HepG2 (cell line): ENCODE data around the gene S100P. TPM values are rescaled to one million over a fixed set of nuclear protein-coding genes. Genes with fewer than 3 reads are reported as not detected.
A peak's percentile ranks its signal among the peaks of the same experiment; 100 is the strongest.

ENCODE experiments used
- KDM4B ChIP-seq: sonication (generic); formaldehyde crosslinking; IDR thresholded peaks from 2 replicates; pipeline ENCODE4 v1.4.0; 2020; ENCODE audit warnings: missing genetic modification reagents
- MLLT10 ChIP-seq: sonication (generic); formaldehyde crosslinking; IDR thresholded peaks from 2 replicates; pipeline ENCODE4 v1.4.0; 2020; ENCODE audit warnings: missing genetic modification reagents
- MZF1 ChIP-seq: sonication (generic); formaldehyde crosslinking; IDR thresholded peaks from 2 replicates; pipeline ENCODE4 v1.8.1; 2023; ENCODE audit warnings: mild to moderate bottlenecking, missing genetic modification reagents, borderline replicate concordance
- SALL1 ChIP-seq: sonication (generic); formaldehyde crosslinking; IDR thresholded peaks from 2 replicates; pipeline ENCODE4 v1.8.0; 2022; ENCODE audit warnings: mild to moderate bottlenecking, missing genetic modification reagents
- TBX3 ChIP-seq: fragments of 450-650 bp; IDR thresholded peaks from 2 replicates; pipeline ENCODE4 v1.6.1; 2017; ENCODE audit warnings: antibody characterized with exemption, mild to moderate bottlenecking, inconsistent platforms, borderline replicate concordance
- YEATS4 ChIP-seq: sonication (generic); formaldehyde crosslinking; IDR thresholded peaks from 2 replicates; pipeline ENCODE4 v1.4.0; 2020; ENCODE audit warnings: missing genetic modification reagents, borderline replicate concordance
- ZNF569 ChIP-seq: sonication (generic); formaldehyde crosslinking; IDR thresholded peaks from 2 replicates; pipeline ENCODE4 v1.5.0; 2020; ENCODE audit warnings: mild to moderate bottlenecking, missing genetic modification reagents, moderate library complexity, borderline replicate concordance
- polyA plus RNA-seq, 8 experiments: library from polyadenylated mRNA; depleted of rRNA in 3 of 8; stranded (reverse) in 7 of 8; unstranded in 1 of 8; fragments of >200 nt; fragmentation: Illumina TruSeq in 4 of 8; extraction: Trizol in 4 of 8; gene quantifications; 2 replicates each; pipeline versions ENCODE4 v1.2.1 to v1.2.3, GENCODE V29; 2011 to 2016; ENCODE audit warnings: low read depth in 4 of 8, missing spikeins in 1 of 8, mixed read lengths in 1 of 8; ENCODE audit not compliant: insufficient read depth in 1 of 8
- total RNA-seq, 5 experiments: library from RNA; depleted of rRNA; stranded (reverse); fragments of >200 nt; fragmentation: Illumina TruSeq; extraction: Trizol; gene quantifications; 2 replicates each; pipeline ENCODE4 v1.2.3, GENCODE V29; 2016; ENCODE audit warnings: low read depth in 1 of 5
- TF ChIP-seq, protein P1 (sequence below): sonication (generic); formaldehyde crosslinking; IDR thresholded peaks from 2 replicates; pipeline ENCODE4 v1.4.0; 2020; ENCODE audit warnings: missing genetic modification reagents
- TF ChIP-seq, protein P2 (sequence below): sonication (generic); formaldehyde crosslinking; IDR thresholded peaks from 2 replicates; pipeline ENCODE4 v1.5.0; 2020; ENCODE audit warnings: mild to moderate bottlenecking, missing genetic modification reagents
- TF ChIP-seq, protein P3 (sequence below): sonication (generic); formaldehyde crosslinking; IDR thresholded peaks from 2 replicates; pipeline ENCODE4 v1.5.0; 2020; ENCODE audit warnings: missing genetic modification reagents
- TF ChIP-seq, protein P4 (sequence below): sonication (generic); formaldehyde crosslinking; IDR thresholded peaks from 2 replicates; pipeline ENCODE4 v1.8.1; 2023; ENCODE audit warnings: mild to moderate bottlenecking, missing genetic modification reagents
- TF ChIP-seq, protein P5 (sequence below): sonication (generic); formaldehyde crosslinking; IDR thresholded peaks from 2 replicates; pipeline ENCODE4 v1.4.0; 2020; ENCODE audit warnings: mild to moderate bottlenecking, missing genetic modification reagents
- TF ChIP-seq, protein P6 (sequence below): sonication (generic); formaldehyde crosslinking; IDR thresholded peaks from 2 replicates; pipeline ENCODE4 v1.5.0; 2020; ENCODE audit warnings: missing genetic modification reagents
- TF ChIP-seq, protein P7 (sequence below): IDR thresholded peaks from 2 replicates; pipeline ENCODE4 v1.6.1; 2012; ENCODE audit warnings: inconsistent platforms
- TF ChIP-seq, protein P8 (sequence below): sonication (generic); formaldehyde crosslinking; IDR thresholded peaks from 2 replicates; pipeline ENCODE4 v1.8.0; 2022; ENCODE audit warnings: mild to moderate bottlenecking, missing genetic modification reagents

S100P gene
- total and polyA plus RNA-seq, 2 of the 13 experiments (the other 11 are each of a cell fraction or from before 2014, with no cell fraction given), result 278 to 1,649 TPM

DNA sequence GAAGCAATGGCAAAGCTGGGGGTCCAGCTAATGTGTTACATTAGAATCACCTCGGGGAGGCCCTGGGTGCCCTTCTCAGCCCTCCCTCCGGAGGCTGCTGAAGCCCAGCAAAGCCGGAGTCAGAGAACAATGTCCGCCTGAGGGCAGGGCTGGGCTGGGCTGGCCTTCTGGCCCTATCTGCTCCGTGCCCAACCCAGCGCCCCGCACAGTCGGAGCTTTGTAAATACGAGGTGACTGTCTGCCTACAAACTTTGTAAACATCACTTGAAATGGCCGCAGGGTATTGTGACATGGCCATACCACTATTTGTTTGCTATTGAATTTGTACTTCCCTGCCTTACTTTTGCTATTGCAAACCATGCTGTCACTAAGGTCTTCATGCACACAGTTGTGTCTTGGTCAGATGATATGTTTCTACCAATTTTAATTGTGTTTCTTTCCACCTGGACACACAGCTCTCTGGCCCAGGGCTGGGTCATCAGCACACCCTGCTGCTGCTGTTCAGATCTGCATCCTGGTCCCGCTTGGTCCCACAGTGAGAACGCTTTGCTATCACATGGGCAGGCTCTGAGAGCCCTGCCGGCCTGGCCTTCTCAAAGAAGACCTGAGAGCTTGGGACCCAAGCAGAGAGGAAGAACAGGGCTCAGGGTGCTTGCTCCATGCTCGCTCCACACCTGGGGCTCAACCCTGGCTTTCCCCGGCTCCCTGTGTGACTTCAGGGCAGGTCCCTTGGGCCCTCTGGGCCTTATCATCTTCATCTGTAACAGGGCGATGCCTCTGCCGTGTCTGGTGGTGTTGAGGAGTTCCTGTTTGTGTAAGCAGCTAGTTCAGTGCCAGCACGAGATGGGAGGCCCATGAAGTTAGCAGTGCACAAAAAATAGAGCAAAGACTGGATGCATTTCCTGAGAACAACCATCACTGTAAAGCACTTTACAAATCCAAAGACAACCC lies 2.3 kb downstream of the S100P start (continued):
- TF ChIP-seq, protein P1, sequence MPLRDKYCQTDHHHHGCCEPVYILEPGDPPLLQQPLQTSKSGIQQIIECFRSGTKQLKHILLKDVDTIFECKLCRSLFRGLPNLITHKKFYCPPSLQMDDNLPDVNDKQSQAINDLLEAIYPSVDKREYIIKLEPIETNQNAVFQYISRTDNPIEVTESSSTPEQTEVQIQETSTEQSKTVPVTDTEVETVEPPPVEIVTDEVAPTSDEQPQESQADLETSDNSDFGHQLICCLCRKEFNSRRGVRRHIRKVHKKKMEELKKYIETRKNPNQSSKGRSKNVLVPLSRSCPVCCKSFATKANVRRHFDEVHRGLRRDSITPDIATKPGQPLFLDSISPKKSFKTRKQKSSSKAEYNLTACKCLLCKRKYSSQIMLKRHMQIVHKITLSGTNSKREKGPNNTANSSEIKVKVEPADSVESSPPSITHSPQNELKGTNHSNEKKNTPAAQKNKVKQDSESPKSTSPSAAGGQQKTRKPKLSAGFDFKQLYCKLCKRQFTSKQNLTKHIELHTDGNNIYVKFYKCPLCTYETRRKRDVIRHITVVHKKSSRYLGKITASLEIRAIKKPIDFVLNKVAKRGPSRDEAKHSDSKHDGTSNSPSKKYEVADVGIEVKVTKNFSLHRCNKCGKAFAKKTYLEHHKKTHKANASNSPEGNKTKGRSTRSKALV (CRISPR knock-in tag), result peak; percentile 81; the same call in 1 of the 2 replicates
- TF ChIP-seq YEATS4 (CRISPR knock-in tag) (peak; percentile 90), TBX3 (peak; percentile 88), SALL1 (peak; percentile 97), MLLT10 (no peak), MZF1 (CRISPR knock-in tag) (no peak), ZNF569 (no peak), KDM4B (peak; percentile 43)
- TF ChIP-seq, protein P2, sequence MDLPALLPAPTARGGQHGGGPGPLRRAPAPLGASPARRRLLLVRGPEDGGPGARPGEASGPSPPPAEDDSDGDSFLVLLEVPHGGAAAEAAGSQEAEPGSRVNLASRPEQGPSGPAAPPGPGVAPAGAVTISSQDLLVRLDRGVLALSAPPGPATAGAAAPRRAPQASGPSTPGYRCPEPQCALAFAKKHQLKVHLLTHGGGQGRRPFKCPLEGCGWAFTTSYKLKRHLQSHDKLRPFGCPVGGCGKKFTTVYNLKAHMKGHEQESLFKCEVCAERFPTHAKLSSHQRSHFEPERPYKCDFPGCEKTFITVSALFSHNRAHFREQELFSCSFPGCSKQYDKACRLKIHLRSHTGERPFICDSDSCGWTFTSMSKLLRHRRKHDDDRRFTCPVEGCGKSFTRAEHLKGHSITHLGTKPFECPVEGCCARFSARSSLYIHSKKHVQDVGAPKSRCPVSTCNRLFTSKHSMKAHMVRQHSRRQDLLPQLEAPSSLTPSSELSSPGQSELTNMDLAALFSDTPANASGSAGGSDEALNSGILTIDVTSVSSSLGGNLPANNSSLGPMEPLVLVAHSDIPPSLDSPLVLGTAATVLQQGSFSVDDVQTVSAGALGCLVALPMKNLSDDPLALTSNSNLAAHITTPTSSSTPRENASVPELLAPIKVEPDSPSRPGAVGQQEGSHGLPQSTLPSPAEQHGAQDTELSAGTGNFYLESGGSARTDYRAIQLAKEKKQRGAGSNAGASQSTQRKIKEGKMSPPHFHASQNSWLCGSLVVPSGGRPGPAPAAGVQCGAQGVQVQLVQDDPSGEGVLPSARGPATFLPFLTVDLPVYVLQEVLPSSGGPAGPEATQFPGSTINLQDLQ, result no peak
- TF ChIP-seq, protein P3, sequence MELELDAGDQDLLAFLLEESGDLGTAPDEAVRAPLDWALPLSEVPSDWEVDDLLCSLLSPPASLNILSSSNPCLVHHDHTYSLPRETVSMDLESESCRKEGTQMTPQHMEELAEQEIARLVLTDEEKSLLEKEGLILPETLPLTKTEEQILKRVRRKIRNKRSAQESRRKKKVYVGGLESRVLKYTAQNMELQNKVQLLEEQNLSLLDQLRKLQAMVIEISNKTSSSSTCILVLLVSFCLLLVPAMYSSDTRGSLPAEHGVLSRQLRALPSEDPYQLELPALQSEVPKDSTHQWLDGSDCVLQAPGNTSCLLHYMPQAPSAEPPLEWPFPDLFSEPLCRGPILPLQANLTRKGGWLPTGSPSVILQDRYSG, result no peak; the same call in 1 of the 2 replicates
- TF ChIP-seq, protein P4, sequence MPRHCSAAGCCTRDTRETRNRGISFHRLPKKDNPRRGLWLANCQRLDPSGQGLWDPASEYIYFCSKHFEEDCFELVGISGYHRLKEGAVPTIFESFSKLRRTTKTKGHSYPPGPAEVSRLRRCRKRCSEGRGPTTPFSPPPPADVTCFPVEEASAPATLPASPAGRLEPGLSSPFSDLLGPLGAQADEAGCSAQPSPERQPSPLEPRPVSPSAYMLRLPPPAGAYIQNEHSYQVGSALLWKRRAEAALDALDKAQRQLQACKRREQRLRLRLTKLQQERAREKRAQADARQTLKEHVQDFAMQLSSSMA (CRISPR knock-in tag), result 0 out of 2 replicates have a peak, but pooled peaks have one; percentile 18
- TF ChIP-seq, protein P5, sequence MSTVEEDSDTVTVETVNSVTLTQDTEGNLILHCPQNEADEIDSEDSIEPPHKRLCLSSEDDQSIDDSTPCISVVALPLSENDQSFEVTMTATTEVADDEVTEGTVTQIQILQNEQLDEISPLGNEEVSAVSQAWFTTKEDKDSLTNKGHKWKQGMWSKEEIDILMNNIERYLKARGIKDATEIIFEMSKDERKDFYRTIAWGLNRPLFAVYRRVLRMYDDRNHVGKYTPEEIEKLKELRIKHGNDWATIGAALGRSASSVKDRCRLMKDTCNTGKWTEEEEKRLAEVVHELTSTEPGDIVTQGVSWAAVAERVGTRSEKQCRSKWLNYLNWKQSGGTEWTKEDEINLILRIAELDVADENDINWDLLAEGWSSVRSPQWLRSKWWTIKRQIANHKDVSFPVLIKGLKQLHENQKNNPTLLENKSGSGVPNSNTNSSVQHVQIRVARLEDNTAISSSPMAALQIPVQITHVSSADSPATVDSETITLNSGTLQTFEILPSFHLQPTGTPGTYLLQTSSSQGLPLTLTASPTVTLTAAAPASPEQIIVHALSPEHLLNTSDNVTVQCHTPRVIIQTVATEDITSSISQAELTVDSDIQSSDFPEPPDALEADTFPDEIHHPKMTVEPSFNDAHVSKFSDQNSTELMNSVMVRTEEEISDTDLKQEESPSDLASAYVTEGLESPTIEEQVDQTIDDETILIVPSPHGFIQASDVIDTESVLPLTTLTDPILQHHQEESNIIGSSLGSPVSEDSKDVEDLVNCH (CRISPR knock-in tag), result no peak
- TF ChIP-seq, protein P6, sequence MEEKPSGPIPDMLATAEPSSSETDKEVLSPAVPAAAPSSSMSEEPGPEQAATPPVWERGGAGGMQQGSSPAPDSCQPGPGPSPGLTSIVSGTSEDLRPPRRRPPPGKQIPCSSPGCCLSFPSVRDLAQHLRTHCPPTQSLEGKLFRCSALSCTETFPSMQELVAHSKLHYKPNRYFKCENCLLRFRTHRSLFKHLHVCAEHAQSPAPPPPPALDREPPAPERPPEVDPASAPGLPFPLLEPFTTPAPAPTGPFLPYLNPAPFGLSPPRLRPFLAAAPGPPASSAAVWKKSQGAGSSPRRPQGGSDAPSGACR (CRISPR knock-in tag), result peak; percentile 93
- TF ChIP-seq, protein P7, sequence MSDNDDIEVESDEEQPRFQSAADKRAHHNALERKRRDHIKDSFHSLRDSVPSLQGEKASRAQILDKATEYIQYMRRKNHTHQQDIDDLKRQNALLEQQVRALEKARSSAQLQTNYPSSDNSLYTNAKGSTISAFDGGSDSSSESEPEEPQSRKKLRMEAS, result no peak
- TF ChIP-seq, protein P8, sequence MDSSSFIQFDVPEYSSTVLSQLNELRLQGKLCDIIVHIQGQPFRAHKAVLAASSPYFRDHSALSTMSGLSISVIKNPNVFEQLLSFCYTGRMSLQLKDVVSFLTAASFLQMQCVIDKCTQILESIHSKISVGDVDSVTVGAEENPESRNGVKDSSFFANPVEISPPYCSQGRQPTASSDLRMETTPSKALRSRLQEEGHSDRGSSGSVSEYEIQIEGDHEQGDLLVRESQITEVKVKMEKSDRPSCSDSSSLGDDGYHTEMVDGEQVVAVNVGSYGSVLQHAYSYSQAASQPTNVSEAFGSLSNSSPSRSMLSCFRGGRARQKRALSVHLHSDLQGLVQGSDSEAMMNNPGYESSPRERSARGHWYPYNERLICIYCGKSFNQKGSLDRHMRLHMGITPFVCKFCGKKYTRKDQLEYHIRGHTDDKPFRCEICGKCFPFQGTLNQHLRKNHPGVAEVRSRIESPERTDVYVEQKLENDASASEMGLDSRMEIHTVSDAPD (CRISPR knock-in tag), result no peak
